Stomach smooth muscle (tissue), 2 donors: Measurements from ENCODE around the gene COL24A1.
"Not testable (repeated sequence)": the region's sequence is repeated elsewhere in the genome, so short reads cannot be mapped to it uniquely, and the experiment has no call there.

ENCODE experiments used
- H3K27ac ChIP-seq: one replicate; pipeline ENCODE4 v1.7.0; 2013; ENCODE audit warnings: mild to moderate bottlenecking, low read length, inconsistent platforms
- H3K27me3 ChIP-seq, 2 donors: one replicate each; pipeline ENCODE4 v1.7.0; 2013; ENCODE audit warnings: low read length in 2 of 2; ENCODE audit not compliant: insufficient read depth in 2 of 2, control insufficient read depth in 1 of 2
- H3K36me3 ChIP-seq, 2 donors: one replicate each; pipeline ENCODE4 v1.7.0; 2013; ENCODE audit warnings: low read length in 2 of 2; ENCODE audit not compliant: control insufficient read depth in 2 of 2, insufficient read depth in 2 of 2
- H3K4me1 ChIP-seq: one replicate; pipeline ENCODE4 v1.7.0; 2013; ENCODE audit warnings: low read length; ENCODE audit not compliant: control insufficient read depth, insufficient read depth
- H3K4me3 ChIP-seq, 2 donors: one replicate each; pipeline ENCODE4 v1.7.0; 2013; ENCODE audit warnings: low read length in 2 of 2
- H3K9ac ChIP-seq, 2 donors: one replicate each; pipeline ENCODE4 v1.7.0; 2013; ENCODE audit warnings: low read length in 2 of 2, mild to moderate bottlenecking in 1 of 2
- H3K9me3 ChIP-seq, 2 donors: one replicate each; pipeline ENCODE4 v1.7.0; 2013; ENCODE audit warnings: low read length in 2 of 2; ENCODE audit not compliant: control insufficient read depth in 2 of 2
- donor health status: healthy.
- donor health status: Pancreatic carcinoma.

Gene COL24A1

GRCh38 chr1:85818371-85818770 lies 338.2 kb downstream of the COL24A1 start:
- Histone ChIP-seq H3K27ac (no peak overlapping the region), H3K27me3 (no peaks in the 10 kb centered on the region), H3K36me3 (no peaks in the 10 kb centered on the region), H3K9me3 (no peaks in the 10 kb centered on the region), H3K9ac (no peak overlapping the region), H3K4me1 (no peaks in the 10 kb centered on the region), H3K4me3 (no peak overlapping the region)

- Histone ChIP-seq H3K4me1 (no peaks in the 10 kb centered on the region), H3K36me3 (no peaks in the 10 kb centered on the region), H3K27ac (no peak overlapping the region), H3K27me3 (no peaks in the 10 kb centered on the region), H3K9me3 (no peaks in the 10 kb centered on the region), H3K4me3 (no peak overlapping the region), H3K9ac (no peak overlapping the region)
Measured at GRCh38 chr1:85816606-85817005, 340.0 kb downstream of the COL24A1 start.

- no peak overlapping the region for H3K4me3 ChIP-seq
- H3K4me1 ChIP-seq, result no peaks in the 10 kb centered on the region
- no peaks in the 10 kb centered on the region for H3K36me3 ChIP-seq
- H3K27me3 ChIP-seq, result no peaks in the 10 kb centered on the region
- no peak overlapping the region for H3K9ac ChIP-seq
- no peaks in the 10 kb centered on the region for H3K9me3 ChIP-seq
- H3K27ac ChIP-seq, result no peak overlapping the region
Measured at GRCh38 chr1:85815906-85816305, 340.7 kb downstream of the COL24A1 start.

- Histone ChIP-seq H3K9me3 (peaks cover 0 to 4% of the 10 kb centered on the region in 2 donors), H3K27ac (no peak overlapping the region), H3K4me1 (no peaks in the 10 kb centered on the region), H3K4me3 (no peak overlapping the region), H3K36me3 (no peaks in the 10 kb centered on the region), H3K9ac (no peak overlapping the region), H3K27me3 (no peaks in the 10 kb centered on the region)
Measured at GRCh38 chr1:85806236-85806965, 350.2 kb downstream of the COL24A1 start.

- no peak overlapping the region for H3K27ac ChIP-seq
- H3K9ac ChIP-seq, result no peak overlapping the region
Measured at GRCh38 chr1:85801520-85801919, 355.1 kb downstream of the COL24A1 start.

GRCh38 chr1:85799737-85800136 lies 356.8 kb downstream of the COL24A1 start:
- Histone ChIP-seq H3K27me3 (no peaks in the 10 kb centered on the region), H3K9me3 (no peaks in the 10 kb centered on the region), H3K9ac (no peak overlapping the region), H3K4me1 (no peaks in the 10 kb centered on the region), H3K36me3 (no peaks in the 10 kb centered on the region), H3K4me3 (no peak overlapping the region), H3K27ac (no peak overlapping the region)

More at GRCh38 chr1:85801520-85801919, 355.1 kb downstream of the COL24A1 start:
- H3K4me1 ChIP-seq, result no peaks in the 10 kb centered on the region
- H3K36me3 ChIP-seq, result no peaks in the 10 kb centered on the region
- no peaks in the 10 kb centered on the region for H3K27me3 ChIP-seq
- no peak overlapping the region for H3K4me3 ChIP-seq
- no peaks in the 10 kb centered on the region for H3K9me3 ChIP-seq

- Histone ChIP-seq H3K9me3 (no peaks in the 10 kb centered on the region), H3K27me3 (no peaks in the 10 kb centered on the region), H3K4me3 (no peak overlapping the region), H3K27ac (no peak overlapping the region), H3K4me1 (no peaks in the 10 kb centered on the region), H3K9ac (no peak overlapping the region), H3K36me3 (no peaks in the 10 kb centered on the region)
Measured at GRCh38 chr1:85798419-85798818, 358.2 kb downstream of the COL24A1 start.

GRCh38 chr1:85777021-85777420 lies 379.6 kb downstream of the COL24A1 start:
- H3K9ac ChIP-seq, H3K4me3 ChIP-seq, H3K27me3 ChIP-seq, H3K9me3 ChIP-seq, H3K4me1 ChIP-seq, H3K27ac ChIP-seq, H3K36me3 ChIP-seq: not testable (repeated sequence)

- H3K9ac ChIP-seq, result no peak overlapping the region
- H3K36me3 ChIP-seq, result no peaks in the 10 kb centered on the region
- no peak overlapping the region for H3K4me3 ChIP-seq
- H3K9me3 ChIP-seq, result no peaks in the 10 kb centered on the region
- no peak overlapping the region for H3K27ac ChIP-seq
- no peaks in the 10 kb centered on the region for H3K27me3 ChIP-seq
- H3K4me1 ChIP-seq, result no peaks in the 10 kb centered on the region
Measured at GRCh38 chr1:85762804-85763203, 393.8 kb downstream of the COL24A1 start.

GRCh38 chr1:85756864-85757263 lies 399.7 kb downstream of the COL24A1 start:
- no peaks in the 10 kb centered on the region for H3K4me1 ChIP-seq
- H3K4me3 ChIP-seq, result no peak overlapping the region
- H3K9ac ChIP-seq, result no peak overlapping the region
- no peaks in the 10 kb centered on the region for H3K9me3 ChIP-seq
- no peaks in the 10 kb centered on the region for H3K36me3 ChIP-seq
- no peaks in the 10 kb centered on the region for H3K27me3 ChIP-seq
- no peak overlapping the region for H3K27ac ChIP-seq

GRCh38 chr1:85748120-85748519 lies 408.5 kb downstream of the COL24A1 start:
- no peak overlapping the region for H3K27ac ChIP-seq
- H3K9me3 ChIP-seq, result no peaks in the 10 kb centered on the region
- no peak overlapping the region for H3K9ac ChIP-seq
- no peaks in the 10 kb centered on the region for H3K27me3 ChIP-seq
- no peak overlapping the region for H3K4me3 ChIP-seq
- no peaks in the 10 kb centered on the region for H3K36me3 ChIP-seq
- H3K4me1 ChIP-seq, result no peaks in the 10 kb centered on the region
